ENCODE measurements around the gene ETV3.

The ETV3 gene

DNA sequence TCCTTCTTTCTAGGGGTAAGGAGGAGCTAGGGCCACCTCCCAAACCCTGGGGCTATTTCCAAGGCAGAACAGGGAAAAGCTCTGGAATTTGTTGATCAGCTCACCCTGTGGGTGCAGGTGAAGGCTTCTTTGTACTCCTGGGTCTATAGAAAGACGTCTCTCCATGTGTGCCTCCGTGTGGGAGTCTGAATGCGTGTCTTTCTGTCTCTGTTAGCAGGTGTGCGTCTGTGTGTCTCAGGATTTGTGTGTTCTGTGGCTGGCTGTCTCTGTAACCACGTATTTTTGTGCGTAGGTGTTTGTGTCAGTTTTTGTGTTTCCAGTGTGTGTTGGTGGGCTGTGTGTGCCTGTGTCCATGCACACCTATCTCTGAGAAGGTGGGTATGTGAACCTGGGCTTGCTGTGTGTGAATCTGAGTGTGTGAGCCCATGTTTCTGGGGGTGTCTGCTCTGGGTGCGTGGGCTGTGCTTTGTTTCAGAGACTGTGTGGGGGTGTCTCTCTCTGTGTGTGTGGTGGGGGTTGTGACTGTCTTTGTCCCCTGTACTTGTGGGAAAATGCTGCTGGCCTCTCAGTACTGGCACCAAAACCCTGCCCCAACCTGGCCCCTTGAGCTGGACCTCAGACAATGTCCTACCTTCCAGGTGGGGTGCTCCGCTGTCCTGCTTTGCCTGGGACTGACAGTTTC, 25.9 kb downstream of the ETV3 start:
- TF ChIP-seq TAF1 (IDR thresholded peaks at IDR 0.05; ENCODE audit: borderline replicate concordance, insufficient read depth, low read length) (no peak), POLR2AphosphoS5 (IDR thresholded peaks at IDR 0.05; ENCODE audit: low read depth, low read length) (no peak), SIN3A (IDR thresholded peaks at IDR 0.05; ENCODE audit: borderline replicate concordance, insufficient read depth, low read length) (no peak), FOXP2 (optimal IDR thresholded peaks at IDR 0.05; ENCODE audit: borderline replicate concordance, extremely low read depth, extremely low read length, insufficient read depth) (no peak)
- TF ChIP-seq, protein P1, sequence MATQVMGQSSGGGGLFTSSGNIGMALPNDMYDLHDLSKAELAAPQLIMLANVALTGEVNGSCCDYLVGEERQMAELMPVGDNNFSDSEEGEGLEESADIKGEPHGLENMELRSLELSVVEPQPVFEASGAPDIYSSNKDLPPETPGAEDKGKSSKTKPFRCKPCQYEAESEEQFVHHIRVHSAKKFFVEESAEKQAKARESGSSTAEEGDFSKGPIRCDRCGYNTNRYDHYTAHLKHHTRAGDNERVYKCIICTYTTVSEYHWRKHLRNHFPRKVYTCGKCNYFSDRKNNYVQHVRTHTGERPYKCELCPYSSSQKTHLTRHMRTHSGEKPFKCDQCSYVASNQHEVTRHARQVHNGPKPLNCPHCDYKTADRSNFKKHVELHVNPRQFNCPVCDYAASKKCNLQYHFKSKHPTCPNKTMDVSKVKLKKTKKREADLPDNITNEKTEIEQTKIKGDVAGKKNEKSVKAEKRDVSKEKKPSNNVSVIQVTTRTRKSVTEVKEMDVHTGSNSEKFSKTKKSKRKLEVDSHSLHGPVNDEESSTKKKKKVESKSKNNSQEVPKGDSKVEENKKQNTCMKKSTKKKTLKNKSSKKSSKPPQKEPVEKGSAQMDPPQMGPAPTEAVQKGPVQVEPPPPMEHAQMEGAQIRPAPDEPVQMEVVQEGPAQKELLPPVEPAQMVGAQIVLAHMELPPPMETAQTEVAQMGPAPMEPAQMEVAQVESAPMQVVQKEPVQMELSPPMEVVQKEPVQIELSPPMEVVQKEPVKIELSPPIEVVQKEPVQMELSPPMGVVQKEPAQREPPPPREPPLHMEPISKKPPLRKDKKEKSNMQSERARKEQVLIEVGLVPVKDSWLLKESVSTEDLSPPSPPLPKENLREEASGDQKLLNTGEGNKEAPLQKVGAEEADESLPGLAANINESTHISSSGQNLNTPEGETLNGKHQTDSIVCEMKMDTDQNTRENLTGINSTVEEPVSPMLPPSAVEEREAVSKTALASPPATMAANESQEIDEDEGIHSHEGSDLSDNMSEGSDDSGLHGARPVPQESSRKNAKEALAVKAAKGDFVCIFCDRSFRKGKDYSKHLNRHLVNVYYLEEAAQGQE (IDR thresholded peaks at IDR 0.05; ENCODE audit: insufficient read depth in 1 of 2, low read depth in 2 of 2, low read length in 2 of 2), result no peak

DNA sequence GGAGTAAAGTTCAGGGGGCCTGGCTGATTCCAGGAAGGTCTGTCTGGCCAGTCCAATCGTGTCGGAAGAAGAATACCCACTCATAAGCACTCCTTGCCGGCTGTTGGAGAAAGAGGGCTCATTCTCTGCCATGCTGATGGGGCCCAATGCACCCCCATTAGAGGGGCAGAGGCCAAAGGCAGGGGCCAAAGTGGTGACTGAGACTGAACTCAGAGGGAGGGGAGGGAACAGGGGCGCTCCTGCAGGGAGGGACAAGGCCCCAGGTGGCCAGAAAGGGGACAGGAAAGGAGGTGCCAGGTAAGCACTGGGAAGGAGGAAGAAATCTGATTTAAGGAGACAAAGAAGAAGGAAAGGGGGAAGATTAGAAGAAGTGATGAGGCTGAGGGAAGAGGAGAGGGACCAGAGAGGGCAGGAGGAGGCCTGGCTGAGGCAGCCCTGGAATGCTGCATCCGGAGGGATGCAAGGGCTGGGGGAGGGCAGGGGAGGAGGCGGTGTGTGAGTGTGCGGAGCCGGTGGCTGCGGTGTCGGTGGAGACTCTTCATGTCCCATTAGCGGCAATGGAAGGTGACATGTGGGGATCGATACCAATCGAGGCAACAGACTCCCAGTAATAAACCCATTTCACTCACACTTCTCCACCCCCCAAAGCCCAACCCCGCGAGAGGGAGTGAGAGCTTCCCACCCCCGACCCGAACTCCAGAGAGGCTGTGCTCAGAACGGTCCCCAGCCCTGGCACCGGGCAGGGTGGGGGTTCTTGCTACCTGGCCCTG, 26.6 kb downstream of the ETV3 start:
- TF ChIP-seq FOXP2 (optimal IDR thresholded peaks at IDR 0.05; ENCODE audit: borderline replicate concordance, extremely low read depth, extremely low read length, insufficient read depth), result no peak
- no peak for TF ChIP-seq SIN3A (IDR thresholded peaks at IDR 0.05; ENCODE audit: borderline replicate concordance, insufficient read depth, low read length)
- no peak for TF ChIP-seq POLR2AphosphoS5 (IDR thresholded peaks at IDR 0.05; ENCODE audit: low read depth, low read length)
- TF ChIP-seq TAF1 (IDR thresholded peaks at IDR 0.05; ENCODE audit: borderline replicate concordance, insufficient read depth, low read length), result no peak
- TF ChIP-seq, protein P1 (IDR thresholded peaks at IDR 0.05; ENCODE audit: insufficient read depth in 1 of 2, low read depth in 2 of 2, low read length in 2 of 2), result no peak

DNA sequence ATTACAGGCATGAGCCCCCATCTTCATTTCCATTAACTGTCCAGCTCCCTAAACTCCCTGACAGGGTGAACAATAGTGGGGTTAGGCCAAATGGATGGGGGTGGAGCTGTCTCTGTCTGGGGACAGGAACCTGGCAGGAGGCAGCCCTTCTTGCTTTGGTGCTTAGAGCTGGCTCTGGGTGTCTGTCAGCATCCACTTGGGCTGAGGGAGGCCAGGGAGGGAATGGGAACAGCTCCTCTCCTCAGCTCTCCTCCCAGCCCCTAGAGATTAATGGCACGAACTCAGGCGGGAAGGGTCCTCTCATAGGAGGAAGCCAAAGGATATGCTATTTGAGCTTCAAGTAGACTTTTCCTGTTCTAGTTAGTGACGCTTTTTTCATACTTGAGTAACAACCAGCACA, 27.5 kb downstream of the ETV3 start:
- TF ChIP-seq, protein P1 (IDR thresholded peaks at IDR 0.05; ENCODE audit: insufficient read depth in 1 of 2, low read depth in 2 of 2, low read length in 2 of 2), result no peak
- TF ChIP-seq TAF1 (IDR thresholded peaks at IDR 0.05; ENCODE audit: borderline replicate concordance, insufficient read depth, low read length) (no peak), POLR2AphosphoS5 (IDR thresholded peaks at IDR 0.05; ENCODE audit: low read depth, low read length) (no peak), FOXP2 (optimal IDR thresholded peaks at IDR 0.05; ENCODE audit: borderline replicate concordance, extremely low read depth, extremely low read length, insufficient read depth) (no peak), SIN3A (IDR thresholded peaks at IDR 0.05; ENCODE audit: borderline replicate concordance, insufficient read depth, low read length) (no peak)

DNA sequence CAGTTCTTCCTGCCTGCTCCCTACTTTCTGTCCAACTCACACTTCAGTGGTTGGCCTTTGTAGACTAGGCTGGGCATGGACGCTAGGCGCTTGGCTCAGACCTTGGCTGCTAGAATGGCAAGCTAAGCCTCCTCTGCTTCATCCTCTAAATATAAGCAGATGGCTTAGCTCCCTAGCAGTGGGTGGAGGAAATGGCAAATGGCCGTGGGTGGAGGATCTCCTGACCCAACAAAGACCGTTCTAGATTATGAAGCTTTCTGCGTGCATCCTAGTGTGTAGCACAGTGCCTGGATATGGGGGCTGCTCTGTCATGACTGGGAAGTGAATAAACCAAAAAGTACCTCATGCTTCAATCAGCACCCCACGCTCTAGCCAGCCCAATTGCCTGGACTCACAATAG, 28.2 kb downstream of the ETV3 start:
- no peak for TF ChIP-seq POLR2AphosphoS5 (IDR thresholded peaks at IDR 0.05; ENCODE audit: low read depth, low read length)
- no peak for TF ChIP-seq SIN3A (IDR thresholded peaks at IDR 0.05; ENCODE audit: borderline replicate concordance, insufficient read depth, low read length)
- no peak for TF ChIP-seq TAF1 (IDR thresholded peaks at IDR 0.05; ENCODE audit: borderline replicate concordance, insufficient read depth, low read length)
- TF ChIP-seq, protein P1 (IDR thresholded peaks at IDR 0.05; ENCODE audit: insufficient read depth in 1 of 2, low read depth in 2 of 2, low read length in 2 of 2), result no peak
- TF ChIP-seq FOXP2 (optimal IDR thresholded peaks at IDR 0.05; ENCODE audit: borderline replicate concordance, extremely low read depth, extremely low read length, insufficient read depth), result no peak
